Activated CD4-positive, alpha-beta T cell treated with anti-CD3 and anti-CD28 coated beads, Interleukin-2, Interleukin-4, amounts not matched to agents 100 ng/mL and 50 ng/mL, durations not matched to agents 16 hours and 8 hours (primary cell): ENCODE results near the gene ZDHHC9.

ENCODE experiments used
- DNase-seq: peaks from one replicate; pipeline ENCODE4 v3.0.0-alpha.2; 2020; ENCODE audit warnings: low spot score

Gene ZDHHC9

DNA sequence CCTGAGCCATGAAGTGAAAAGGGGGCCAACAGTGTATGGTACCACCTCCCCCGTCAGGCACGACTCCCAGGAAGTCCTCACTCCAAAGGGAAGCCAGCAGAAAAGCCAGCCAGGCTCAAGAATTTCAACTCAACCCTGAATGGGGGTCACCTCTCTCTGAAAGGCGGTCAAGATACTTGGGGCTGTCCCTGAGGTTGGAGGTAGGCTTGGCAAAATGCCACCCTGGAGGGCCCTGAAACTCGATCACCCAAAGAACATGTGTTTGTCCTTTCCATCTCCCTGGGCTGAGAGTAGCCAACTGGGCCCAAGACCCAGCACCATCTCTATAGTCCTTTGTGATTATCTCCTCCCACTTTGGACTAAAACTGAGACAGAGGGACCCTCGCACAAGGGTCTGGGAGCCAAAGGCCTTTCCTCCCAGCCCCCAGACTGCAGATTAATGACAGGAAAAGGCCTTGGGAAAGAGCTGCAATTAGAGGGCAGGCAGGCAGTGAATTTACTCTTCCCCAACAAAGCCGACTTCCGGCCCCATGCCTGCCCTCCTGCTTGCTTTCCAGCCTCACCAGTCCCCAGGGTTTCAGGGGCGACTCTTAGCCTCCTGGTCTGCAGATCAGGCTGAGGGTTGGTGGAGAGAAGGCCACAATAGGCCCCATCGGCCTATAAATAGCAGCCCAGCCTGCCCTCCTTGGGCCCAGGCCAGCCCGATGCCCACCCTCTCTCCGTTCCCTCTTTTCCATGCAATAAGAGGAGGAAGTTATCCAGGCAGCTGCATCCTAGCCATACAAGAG, 58.3 kb downstream of the ZDHHC9 start:
- no peak for DNase-seq

DNA sequence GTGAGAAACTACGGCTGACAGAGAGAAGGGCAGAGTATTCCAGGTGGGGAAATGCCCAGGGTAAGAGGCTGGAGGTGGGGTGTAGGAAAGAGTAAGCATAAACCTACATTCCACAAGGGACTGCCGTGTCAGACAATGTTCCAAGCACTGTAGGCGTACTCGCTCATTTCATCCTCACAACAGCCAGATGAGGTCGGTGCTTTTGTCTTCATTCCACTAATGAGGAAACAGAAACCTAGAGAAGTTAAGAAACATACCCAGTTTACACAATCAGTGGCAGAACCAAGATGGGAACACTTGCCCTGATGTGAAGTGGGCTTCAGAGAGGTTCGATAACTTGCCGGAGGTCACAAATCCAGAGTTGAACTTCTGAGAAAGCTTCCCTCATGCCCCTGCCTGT, 59.3 kb downstream of the ZDHHC9 start:
- no peak for DNase-seq

DNA sequence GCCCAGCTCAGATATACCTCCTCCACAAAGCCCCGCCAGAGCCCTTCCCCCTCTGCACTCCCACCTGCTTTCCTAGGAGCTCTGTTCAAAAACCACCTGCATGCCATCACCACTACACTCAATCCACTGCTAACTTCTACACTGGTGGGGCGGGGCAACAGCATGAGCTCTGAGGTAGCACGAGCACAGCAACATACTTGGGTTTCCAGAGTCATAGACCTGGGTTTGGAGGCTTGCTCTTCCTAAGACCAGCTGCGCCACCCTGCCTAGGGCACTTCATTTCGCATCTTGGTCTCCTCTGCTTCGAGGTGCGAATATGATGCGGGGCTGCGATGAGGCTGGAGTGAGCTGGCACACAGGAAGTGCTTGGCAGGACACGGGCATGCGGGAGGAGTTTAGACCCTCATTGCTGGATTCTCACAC, 60.4 kb downstream of the ZDHHC9 start:
- no peak for DNase-seq

DNA sequence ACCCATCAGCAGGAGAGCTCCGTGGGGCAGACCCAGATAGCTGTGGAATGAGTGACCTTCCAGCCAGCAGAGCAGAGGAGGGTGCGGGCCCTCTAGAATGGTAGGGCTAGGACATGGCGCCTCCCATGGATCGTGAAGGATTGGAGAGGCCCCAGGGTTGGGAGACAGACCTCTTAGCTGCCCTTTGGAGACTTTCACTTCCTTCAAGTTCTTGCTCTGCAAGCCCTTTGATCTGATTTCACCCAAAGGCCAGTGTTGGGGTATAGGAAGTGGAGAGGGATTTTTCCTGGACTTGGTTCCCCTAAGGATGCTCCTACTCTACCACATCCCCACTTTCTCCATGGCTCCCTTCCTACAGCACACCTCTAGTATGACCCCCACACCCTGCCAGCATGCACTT, 61.0 kb downstream of the ZDHHC9 start:
- DNase-seq = no peak

DNA sequence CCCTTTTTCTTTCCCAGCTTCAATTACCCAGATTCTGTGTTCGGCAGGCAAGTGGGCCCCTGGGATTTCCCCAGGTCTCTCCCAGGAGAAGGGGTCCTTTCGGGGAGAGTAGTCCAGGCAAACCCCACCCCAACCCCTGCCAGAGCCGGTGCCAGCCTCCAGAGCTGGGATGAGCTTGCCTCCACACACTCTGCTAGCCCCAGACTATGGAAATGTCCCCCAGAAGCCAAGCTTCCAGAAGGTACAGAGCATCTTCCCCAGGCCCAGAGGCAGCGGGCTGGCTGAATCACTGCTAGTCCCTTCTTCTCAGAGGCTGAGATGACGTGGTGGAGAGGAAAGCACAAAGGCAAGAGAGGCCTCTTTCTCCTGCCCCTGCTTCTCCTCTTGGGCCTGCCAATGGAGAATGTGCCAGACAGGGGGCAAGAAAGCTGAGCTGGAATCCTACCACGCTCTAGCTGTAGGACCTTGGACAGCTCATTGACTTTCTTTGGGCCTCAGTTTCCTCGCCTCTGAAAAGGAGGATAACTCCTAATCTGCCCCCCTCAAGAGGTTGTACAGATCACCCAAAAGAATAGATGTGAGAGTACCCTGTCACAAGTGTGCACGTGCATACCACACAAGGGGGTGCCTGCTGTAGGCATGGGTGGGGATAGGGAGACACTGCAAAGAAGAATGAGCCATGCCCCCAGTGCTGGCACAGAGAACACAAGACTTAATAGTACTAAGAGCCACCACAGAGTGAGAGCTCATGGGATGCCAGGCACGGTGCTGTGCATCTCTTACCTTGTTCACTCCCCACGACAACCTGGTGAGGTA, 61.8 kb downstream of the ZDHHC9 start:
- no peak for DNase-seq

DNA sequence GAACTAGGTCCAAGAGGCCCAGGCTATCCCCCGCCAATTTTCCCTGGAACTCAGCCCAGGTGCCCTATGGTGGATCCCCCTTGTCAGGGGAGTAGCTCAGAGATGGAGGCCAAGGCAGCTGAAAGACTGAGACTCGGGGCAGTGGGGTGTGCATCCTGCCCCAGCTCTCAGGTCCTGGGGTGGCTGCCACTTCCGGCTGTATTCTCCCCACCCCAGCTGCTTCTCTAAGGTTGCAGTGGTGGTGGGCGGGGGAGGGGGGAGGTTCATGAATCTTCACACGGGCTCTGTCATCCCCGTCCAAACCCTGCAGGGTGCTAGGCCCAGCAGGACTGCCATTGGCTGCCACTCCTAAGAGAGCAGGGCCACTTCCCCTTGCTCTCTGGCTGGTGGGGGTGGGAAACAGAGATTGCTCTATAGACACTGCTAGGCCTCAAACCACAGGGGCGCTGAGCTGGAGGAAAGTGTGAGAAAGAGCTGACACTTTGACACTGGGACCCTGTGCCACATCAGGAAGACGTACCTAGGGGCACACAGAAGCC, 62.5 kb downstream of the ZDHHC9 start:
- DNase-seq = peak; percentile 87

DNA sequence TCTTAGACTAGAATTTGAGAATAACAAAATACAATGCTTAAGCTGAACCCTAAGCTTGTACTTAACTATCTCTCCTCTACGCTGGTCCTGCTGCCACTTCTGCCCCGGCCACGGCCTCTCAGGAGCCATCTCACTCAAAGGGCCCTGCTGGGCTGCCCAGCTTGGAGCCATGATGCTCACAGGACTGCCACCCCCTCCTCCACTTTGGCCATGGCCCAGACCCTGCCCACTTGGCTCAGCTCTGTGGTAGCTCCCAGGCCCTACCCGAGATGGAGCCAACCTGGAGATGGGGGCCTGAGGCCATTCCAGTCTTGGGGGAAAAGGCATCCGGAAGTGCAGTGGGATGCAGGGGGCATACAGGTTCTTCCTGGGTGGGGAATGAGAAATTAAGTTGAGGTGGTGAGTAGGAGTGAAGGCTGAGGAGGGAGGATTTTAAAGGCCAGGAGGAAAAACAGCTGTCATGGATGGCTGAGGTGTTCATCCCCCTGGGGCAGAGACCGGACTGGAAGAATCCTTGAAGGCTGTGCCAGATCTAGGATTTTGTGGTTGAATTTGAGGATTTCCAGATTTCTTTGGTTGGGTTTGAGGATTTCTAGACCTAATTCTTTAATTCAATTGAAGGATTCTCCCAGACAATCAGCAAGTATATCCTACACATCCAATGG, 63.1 kb downstream of the ZDHHC9 start:
- DNase-seq = no peak

DNA sequence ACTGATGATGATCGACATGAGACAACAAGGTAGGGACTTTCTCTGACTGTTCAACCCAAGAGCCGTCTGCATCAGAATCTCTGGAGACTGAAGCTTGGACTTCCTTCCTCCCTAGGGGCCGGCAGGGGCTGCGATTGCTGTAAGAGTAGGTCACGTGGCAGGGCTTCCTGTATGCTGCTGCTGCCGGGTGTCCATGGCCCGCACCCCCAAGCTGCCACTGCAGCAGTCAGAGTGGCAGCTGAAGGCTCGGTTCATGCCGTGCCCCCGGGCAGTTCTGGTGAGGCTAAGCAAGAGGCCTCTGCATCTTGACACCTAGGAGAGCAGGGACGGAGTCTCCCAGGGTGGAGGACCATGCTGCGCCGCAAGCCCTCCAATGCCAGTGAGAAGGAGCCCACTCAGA, 63.9 kb downstream of the ZDHHC9 start, which contains the start of gene SASH3:
TSS of gene SASH3 (plus strand) at position 203 of the 400 bp plus-strand sequence. CDS start at position 352, 149 bp downstream.
- DNase-seq = peak; percentile 76

DNA sequence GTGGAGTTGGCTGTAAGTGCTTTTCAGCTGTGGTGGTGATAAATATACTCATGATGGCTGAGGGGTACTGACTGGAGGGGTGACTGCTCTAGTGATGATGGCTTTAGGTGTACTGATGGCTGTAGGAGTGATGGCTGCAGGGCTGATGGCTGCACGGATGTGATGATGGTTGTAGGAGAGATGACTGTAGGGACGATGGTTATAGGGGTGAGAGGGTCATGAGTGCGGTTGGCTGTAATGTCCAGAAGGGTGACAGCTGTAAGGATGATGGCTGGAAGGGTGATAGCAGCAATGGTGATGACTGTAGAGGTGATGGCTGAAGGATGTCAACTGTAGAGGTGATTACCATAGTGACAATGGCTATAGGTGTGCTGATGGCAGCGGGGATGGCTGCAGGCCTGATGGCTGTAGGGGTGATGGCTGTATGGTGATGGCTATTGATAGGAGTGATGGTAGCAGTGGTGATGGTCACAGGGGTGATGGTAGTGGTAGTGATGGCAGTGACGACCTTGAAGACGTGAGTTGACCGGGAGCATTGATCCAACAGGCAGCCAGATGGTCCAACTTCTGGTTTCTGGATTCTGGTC, 64.5 kb downstream of the ZDHHC9 start:
- DNase-seq = no peak

DNA sequence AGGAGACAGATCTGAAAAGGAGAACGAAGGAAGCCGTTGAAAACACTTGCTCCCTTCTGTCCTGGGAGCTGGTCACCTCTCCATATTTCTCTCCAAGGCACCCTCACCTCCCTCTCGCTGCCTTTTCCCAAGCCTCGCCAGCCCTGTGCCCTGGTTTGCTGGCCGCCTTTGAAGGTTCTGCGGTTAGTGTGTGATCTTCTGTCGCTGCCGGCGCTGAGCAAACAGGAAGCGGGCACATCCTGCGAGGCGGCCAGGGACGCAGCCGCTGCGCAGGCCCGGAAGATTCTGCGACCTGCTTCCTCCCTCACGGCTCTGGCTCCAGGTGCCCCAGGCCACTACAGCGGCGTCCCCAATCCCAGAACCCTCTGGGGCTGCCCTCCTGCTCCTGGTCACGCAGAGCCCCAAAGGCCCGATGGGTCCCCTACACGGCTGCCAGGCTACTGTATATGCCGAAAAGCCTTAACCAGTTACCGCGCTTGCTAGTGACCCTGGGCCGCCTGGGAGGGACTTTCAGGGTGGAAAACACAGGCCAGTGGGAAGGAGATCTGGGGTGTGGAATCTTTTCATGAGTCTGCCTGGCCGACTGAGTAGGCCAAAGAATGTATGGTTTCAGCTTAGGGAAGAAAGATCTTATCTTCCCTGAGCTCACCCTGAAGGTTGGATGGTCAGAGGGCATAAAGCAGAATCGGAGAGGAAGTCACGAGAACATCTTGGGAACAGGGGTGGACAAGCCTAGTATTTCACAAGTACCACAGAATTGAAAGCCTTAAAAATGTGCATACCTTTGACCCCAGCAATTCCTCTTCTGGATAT, 66.3 kb downstream of the ZDHHC9 start:
- DNase-seq = peak; percentile 84

DNA sequence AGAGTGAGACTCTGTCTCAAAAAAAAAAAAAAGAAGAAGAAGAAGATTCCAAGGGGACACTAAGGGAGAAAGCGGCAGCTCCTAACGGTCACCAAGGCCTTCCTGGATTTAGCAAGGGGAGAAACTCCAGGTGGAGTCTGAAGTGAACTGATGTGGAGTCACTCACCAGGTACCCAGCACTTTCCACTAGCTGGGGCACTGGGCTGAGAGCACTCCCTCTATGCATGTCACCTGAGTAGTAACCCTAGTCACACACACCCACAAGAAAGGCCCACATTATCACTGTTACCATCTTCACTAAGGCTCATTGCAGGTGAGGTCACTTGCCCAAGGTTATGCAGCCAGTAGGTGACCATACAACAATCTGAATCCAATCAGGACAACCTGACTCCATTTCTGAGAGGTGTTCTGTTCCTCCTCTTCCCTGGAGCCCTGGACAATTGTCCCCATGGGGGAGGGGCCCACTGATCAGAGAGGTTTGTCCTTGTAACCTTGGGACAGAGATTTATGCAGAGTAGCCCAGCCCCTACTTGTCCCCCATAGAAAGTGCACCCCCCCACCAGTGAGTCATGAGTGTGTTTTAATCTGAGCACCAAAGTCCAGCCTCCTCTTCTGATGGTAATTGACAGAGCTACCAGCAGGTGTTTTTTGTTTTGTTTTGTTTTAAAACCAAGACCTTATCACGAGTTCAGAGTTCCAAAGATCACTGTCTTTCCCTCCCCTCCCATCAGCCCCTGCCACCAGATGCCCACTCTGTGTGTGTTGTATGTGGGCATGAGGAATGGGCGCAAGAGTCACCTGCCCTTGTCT, 69.8 kb downstream of the ZDHHC9 start:
- DNase-seq = no peak

DNA sequence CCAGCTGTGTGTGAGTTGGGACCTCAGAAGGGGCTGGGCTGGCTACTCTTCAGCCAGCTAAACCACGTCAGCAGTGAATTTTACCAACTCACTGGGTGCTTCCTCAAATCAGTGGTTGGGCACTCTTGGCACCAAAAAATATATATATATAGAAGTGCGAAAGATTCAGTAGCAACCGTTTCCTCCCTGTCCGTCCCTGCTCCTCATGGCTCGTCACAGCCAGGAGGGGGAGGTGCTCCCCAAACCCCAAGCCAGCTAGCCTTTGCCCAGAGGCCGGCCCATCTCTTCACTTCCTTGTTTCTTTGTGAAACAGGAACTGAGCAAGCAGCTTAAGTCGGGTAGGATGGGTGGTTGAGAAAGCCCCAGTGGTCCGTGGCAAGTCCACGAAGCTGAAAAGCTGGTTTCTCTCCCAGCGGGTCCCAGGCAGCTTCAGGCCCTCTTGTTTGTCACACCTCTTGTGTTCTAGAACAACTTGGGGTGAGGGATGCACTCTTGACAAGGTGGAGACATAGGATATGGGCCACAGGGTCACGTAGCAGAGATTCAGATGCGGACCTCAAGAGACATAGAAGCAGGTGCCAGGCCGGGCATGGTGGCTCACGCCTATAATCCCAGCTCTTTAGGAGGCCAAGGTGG, 70.8 kb downstream of the ZDHHC9 start:
- DNase-seq = peak; percentile 66

DNA sequence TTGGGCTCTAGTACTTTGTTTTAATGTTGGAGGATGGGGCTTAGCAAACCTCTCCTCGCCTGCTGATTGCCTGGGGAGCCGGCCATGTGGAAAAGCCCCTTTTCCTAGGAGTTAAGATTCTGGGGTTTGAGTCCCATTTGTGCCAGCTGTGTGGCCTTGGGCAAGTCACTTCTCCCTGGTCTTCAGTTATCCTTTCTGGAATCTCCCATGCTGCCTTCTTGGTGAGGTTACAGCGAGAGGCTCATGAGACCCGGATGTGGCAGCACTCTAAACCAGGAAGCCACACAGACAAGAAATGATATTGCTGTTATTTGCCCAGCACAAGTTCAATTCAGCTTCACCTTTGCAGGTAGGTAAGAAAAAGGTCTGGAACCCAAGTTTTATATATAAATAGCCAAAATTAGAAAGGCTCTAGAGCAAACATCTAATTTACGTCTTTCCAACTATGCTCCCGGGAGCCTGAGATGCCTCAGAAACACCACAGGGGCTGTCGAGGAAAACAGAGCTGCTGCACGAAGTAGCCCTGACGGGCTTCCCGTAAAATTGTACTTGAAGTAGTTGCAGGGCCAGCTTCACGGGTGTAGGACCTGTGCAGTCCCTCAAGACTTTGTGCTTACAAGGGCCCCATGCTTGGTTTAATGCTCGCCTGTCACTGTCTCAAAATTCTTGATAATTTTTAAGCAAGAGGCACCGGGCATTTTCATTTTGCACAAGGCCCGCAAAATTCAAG, 72.3 kb downstream of the ZDHHC9 start:
- peak; percentile 57 for DNase-seq

DNA sequence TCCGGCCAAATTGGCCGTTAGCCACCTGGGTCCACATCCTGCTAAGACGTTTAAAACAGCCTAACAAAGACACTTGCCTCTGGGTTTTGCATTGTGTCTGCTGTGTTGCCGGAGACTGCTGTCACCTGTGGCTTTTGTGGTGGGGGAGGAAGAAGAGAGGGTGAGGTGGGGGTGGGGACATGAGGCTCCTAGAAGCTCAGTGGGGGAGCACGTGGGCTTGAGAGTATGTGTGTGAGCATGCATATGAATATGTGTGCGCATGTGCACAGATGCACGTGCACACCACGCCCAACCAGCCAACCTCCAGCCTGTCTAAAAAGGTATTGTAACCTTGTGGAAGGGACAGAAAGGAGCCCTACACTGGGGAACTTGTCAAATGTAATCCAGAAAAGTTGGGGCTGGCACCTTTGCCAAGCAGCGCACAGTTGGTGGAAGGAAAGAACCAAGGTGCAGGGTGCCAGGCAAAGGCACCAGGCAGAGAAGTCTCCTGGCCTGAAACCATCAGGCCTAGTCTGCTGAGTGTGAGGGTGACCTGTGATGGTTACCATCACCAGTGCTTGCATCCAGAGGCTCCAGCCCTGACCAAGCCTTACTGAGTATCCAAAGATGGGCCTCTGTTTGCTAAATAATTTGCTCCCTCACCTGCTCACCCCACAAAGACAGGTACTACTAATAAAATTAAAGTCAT, 74.1 kb downstream of the ZDHHC9 start:
- DNase-seq = peak; percentile 77

DNA sequence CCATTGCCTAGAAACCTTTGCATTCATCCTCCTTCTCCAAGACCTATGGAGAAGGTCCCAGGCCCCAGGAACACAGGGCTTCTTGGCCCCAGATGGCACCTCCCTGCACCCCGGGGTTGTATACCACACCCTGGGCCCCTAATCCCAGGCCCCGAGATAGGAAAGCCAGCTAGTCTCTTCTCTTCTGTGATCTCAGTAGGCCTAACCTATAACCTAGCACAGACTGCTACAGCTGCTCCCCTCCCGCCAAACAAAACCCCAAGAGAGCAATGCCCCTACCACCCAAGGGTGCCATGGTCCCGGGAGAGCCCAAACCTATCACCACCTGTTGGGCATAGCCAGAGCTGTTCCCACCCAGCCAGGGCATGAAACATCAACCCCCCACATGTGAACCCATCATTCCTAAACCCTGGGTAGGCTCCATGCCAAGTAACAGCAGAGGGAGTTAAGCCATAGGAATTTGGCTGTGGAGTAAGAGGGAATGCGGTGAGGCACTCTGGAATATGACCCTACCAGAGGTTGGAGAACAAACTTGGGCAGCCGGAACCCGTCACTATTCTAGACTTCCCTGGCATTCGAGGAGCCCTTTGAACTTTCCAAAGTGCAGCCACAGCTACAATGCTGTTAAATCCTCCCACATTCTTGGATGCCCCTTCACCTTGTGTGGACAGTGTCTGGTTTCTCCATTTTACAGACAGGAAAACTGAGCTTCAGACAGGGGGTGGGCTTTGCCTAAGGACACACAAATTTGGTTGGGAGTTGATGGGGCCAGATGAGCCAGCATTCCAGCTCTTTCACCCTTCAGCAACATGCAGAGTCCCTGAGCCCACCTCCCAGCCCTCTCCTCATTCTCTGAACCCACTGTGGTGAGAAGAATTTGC, 74.9 kb downstream of the ZDHHC9 start:
- DNase-seq = no peak

DNA sequence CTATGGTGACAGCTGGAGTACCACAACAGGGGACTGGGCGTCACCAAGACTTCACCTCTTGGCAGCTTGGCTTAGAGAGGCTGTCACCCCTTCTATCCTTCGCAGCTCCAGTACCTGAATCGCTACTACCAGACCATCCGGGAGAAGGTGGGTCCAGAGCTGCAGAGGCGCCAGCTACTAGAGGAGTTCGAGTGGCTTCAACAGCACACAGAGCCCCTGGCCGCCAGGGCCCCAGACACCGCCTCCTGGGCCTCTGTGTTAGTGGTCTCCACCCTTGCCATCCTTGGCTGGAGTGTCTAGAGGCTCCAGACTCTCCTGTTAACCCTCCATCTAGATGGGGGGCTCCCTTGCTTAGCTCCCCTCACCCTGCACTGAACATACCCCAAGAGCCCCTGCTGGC, 75.5 kb downstream of the ZDHHC9 start:
- no peak for DNase-seq

DNA sequence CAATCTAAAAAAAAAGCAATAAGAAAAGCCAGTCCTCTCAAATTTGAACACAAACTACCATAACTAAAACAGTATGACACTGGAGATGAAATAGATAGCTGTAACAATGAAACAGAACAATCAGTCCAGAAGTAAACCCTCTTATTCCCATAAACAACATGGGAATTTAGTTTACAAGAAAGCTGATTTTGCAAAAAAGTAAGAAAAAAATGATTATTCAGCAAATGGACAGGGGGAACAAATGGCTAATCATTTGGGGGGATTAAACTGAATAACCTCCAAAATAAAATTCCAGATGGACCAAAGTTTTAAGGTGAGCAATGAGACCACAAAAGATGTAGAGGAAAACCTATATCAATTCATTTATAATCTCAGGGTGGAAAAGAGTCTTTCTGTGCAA, 80.0 kb downstream of the ZDHHC9 start:
- DNase-seq = no peak
